Uterus (tissue), 4 donors: Measurements from ENCODE around the gene FAM180A. TPM values are rescaled to one million over a fixed set of nuclear protein-coding genes. Genes with fewer than 3 reads are reported as not detected.

ENCODE experiments used
- DNase-seq, 2 donors: peaks; one replicate each; pipeline ENCODE4 v3.0.0-alpha.2; 2019 to 2020
- H3K27ac ChIP-seq, 2 donors: fragments of 200-600 bp; sonication (generic); 1 replicate in 1 of 2; 2 replicates in 1 of 2; pipeline ENCODE4 v1.5.1; 2016 to 2018
- H3K27me3 ChIP-seq, 2 donors: fragments of 200-600 bp; sonication (generic); one replicate each; pipeline ENCODE4 v1.5.1; 2018 to 2019; ENCODE audit warnings: control low read depth in 1 of 2
- H3K36me3 ChIP-seq, 2 donors: fragments of 200-600 bp; sonication (generic); one replicate each; pipeline ENCODE4 v1.5.1; 2019; ENCODE audit warnings: control low read depth in 1 of 2
- H3K4me1 ChIP-seq, 2 donors: fragments of 200-600 bp; sonication (generic); one replicate each; pipeline ENCODE4 v1.5.1; 2018 to 2019; ENCODE audit warnings: control low read depth in 1 of 2
- H3K4me3 ChIP-seq, 2 donors: fragments of 200-600 bp; sonication (generic); 1 replicate in 1 of 2; 2 replicates in 1 of 2; pipeline ENCODE4 v1.5.1; 2018 to 2019; ENCODE audit warnings: mild to moderate bottlenecking in 1 of 2
- H3K9me3 ChIP-seq, 2 donors: fragments of 200-600 bp; sonication (generic); one replicate each; pipeline ENCODE4 v1.5.1; 2019; ENCODE audit warnings: control low read depth in 1 of 2
- POLR2A ChIP-seq, 2 donors: fragments of 450-650 bp; IDR thresholded peaks; one replicate each; pipeline ENCODE4 v1.6.1; 2016; ENCODE audit warnings: antibody characterized with exemption in 2 of 2, mild to moderate bottlenecking in 1 of 2, moderate library complexity in 1 of 2
- intact Hi-C: fragments of 100-400 bp; cut with DNase I; formaldehyde crosslinking; loops from one replicate; pipeline ENCODE4 v1.15.1; 2023; ENCODE audit warnings: low total_unique reads
- total RNA-seq, 4 donors: library from RNA; depleted of rRNA in 3 of 4; stranded (reverse); fragments of >200 nt in 3 of 4; gene quantifications; one replicate each; pipeline versions ENCODE4 v1.1.0 to v1.2.4, GENCODE V29; 2014 to 2023
- TF ChIP-seq, protein P1 (sequence below), 4 experiments: fragments of 200-600 bp in 2 of 4; fragments of 450-650 bp in 2 of 4; sonication (generic) in 2 of 4; IDR thresholded peaks; one replicate each; pipeline ENCODE4 v1.5.1; 2016 to 2019; ENCODE audit warnings: antibody characterized with exemption in 4 of 4, mild to moderate bottlenecking in 2 of 4, moderate library complexity in 1 of 4
- donor health status: DM: yes; HTN: yes; CAD: no.

Gene FAM180A
- total RNA-seq, 4 donors from 2014 or later = 0.51 to 12.6 (median 6.3) TPM; not detected in 1

GRCh38 chr7:135682191-135682590, 66.4 kb downstream of the FAM180A start:
- no peak for TF ChIP-seq POLR2A (IDR thresholded peaks at IDR 0.05)
- TF ChIP-seq, protein P1, sequence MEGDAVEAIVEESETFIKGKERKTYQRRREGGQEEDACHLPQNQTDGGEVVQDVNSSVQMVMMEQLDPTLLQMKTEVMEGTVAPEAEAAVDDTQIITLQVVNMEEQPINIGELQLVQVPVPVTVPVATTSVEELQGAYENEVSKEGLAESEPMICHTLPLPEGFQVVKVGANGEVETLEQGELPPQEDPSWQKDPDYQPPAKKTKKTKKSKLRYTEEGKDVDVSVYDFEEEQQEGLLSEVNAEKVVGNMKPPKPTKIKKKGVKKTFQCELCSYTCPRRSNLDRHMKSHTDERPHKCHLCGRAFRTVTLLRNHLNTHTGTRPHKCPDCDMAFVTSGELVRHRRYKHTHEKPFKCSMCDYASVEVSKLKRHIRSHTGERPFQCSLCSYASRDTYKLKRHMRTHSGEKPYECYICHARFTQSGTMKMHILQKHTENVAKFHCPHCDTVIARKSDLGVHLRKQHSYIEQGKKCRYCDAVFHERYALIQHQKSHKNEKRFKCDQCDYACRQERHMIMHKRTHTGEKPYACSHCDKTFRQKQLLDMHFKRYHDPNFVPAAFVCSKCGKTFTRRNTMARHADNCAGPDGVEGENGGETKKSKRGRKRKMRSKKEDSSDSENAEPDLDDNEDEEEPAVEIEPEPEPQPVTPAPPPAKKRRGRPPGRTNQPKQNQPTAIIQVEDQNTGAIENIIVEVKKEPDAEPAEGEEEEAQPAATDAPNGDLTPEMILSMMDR (IDR thresholded peaks at IDR 0.05) = no peak
- H3K4me1 ChIP-seq = no peaks in the 10 kb centered on the region
- DNase-seq = no peak
- H3K36me3 ChIP-seq = no peaks in the 10 kb centered on the region
- no peak overlapping the region for H3K27ac ChIP-seq
- H3K9me3 ChIP-seq = no peaks in the 10 kb centered on the region
- H3K4me3 ChIP-seq = no peak overlapping the region
- intact Hi-C loops = no loop called here
- H3K27me3 ChIP-seq = no peaks in the 10 kb centered on the region

DNA sequence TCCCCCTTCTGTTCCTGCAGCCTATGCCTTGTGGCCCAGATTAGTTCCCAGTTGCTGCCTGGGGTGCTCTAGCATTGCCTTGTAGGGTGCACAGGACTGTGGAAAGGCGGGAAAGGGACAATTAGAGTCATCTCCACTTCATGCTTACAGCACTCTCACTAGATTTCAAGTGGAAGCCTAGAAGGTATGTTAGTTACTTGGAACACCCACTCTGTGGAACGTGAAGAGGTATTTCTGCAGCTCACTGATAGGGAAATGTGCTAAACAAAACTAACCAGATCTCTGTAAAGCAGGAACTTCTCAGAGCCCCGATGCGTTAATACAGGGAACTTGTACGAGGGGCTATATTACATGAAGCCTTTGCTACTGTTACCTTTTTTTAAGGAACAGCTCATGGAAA, 66.9 kb downstream of the FAM180A start:
- no peaks in the 10 kb centered on the region for H3K27me3 ChIP-seq
- TF ChIP-seq POLR2A (IDR thresholded peaks at IDR 0.05) = no peak
- TF ChIP-seq, protein P1 (IDR thresholded peaks at IDR 0.05) = no peak
- H3K27ac ChIP-seq = no peak overlapping the region
- DNase-seq = no peak
- intact Hi-C loops = no loop called here
- no peak overlapping the region for H3K4me3 ChIP-seq
- H3K9me3 ChIP-seq = no peaks in the 10 kb centered on the region
- no peaks in the 10 kb centered on the region for H3K4me1 ChIP-seq
- H3K36me3 ChIP-seq = no peaks in the 10 kb centered on the region

Other genes with a start within 250 kb of the FAM180A start
- 10 to 100 TPM; 13.2 to 35.6 (median 20.6) TPM for gene CNOT4, start 238.7 kb downstream of the FAM180A start, total RNA-seq
- 10 to 100 TPM; 21.0 to 65.9 (median 47.6) TPM for gene NUP205, start 190.9 kb downstream of the FAM180A start, total RNA-seq
- 10 to 100 TPM in 3 of 4 donors, 1 to 10 TPM in 1; 4.4 to 28.5 (median 23.1) TPM for gene STMP1, start 86.3 kb downstream of the FAM180A start, total RNA-seq
- under 1 TPM in 1 of 4 donors, not detected in 3; 0.26 TPM for gene SLC13A4, start 20.6 kb downstream of the FAM180A start, total RNA-seq
- 100 to 1,000 TPM in 1 of 4 donors, 10 to 100 TPM in 3; 53.8 to 125 (median 76.8) TPM for gene MTPN, start 228.5 kb upstream of the FAM180A start, total RNA-seq